HL-60/S4 treated with phorbol 12-myristate 13-acetate at 8.2 ng/mL for 4 days and 3 days (cell line): ENCODE results near the gene OR4S1.
"Not testable (repeated sequence)": the region's sequence is repeated elsewhere in the genome, so short reads cannot be mapped to it uniquely, and the experiment has no call there.

Source experiments
- in situ Hi-C: fragments of 300-500 bp; cut with MboI; formaldehyde crosslinking; loops from 2 replicates; pipeline ENCODE4 v1.15.0; 2022; ENCODE audit warnings: low sequenced_read_pairs

The OR4S1 gene

DNA sequence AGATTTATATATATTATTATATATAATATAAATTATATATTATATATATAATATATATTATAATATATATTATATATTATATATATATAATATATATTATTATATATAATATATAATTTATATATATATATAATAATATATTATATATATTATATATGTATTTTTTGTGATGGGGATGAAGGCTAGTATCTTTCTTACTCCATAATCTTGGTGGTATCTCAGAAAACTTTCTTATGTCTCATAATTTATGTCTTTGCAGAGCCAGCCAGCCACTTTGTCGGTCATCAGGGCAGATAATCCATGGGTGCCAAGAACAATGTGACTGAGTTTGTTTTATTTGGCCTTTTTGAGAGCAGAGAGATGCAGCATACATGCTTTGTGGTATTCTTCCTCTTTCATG, at the start of gene OR4S1:
Gene OR4S1 (plus strand): TSS at position 301 of the 400 bp plus-strand sequence. CDS start 0 bp downstream, at position 301.
- in situ Hi-C loops = no loop called here

DNA sequence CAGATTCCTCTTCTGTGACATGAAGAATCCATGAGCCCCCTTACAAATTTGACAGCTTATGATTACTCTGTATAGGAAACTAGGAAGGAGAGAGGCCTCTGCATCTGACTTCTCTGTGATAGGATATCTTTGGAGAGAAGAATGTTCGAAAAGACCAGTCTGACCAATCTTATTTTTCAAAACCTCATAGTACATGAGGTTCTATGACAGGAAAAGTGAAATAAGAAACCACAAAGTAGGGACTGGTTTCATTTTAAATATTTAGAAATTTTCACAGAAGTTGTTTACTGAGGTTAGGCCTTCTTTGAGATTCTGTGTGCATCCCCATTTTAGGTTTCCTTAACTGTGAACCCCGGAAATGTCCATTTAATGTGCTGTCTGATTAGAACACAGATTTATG, 44.4 kb upstream of the OR4S1 start:
- in situ Hi-C loops = no loop called here

DNA sequence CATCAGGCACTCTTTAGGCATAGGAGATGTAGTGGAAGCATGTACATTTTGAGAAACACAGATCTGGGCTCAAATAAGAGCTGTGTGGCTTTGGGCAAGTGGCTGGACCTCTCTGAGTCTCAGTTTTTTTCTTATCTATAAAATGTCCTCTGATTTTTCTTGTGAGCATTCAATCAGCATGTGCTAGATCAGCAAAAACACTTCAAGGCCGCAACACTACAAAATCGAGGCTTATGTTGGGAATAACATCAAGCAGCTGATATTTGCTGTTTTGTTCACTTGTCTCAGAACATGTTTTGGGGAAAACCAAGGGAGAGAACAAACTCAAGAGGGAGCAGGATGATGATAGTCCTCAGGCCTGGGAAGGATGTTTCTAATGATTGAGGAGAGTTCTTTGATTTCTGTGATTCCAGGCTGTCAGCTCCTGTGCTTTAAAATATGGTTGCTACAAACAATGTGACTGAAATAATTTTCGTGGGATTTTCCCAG, 42.6 kb upstream of the OR4S1 start, which contains the start of gene OR4X1:
Gene OR4X1 (plus strand): TSS at position 439 of the 489 bp plus-strand sequence. CDS start 0 bp downstream, at position 439.
- in situ Hi-C loops = no loop called here

DNA sequence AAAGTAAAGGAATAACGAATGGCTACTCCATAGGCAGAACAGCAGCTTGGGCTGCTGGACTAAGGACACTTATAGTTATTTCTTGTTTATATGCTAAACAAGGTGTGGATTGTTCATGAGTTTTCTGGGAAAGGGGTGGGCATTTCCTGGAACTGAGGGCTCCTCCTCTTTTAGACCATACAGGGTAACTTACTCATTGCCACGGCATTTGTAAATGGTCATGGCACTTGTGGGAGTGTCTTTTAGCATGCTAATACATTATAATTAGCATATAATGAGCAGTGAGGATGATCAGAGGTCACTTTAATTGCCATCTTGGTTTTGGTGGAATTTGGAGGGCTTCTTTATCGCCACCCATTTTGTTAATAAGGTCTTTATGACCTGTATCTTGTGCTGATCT, 35.4 kb upstream of the OR4S1 start:
- in situ Hi-C loops = no loop called here

- in situ Hi-C loops = no loop called here
These were observed 33.4 kb upstream of the OR4S1 start for GRCh38 chr11:48272606-48273005.

GRCh38 chr11:48307760-48308386, 1.9 kb downstream of the OR4S1 start:
- in situ Hi-C loops = no loop called here

DNA sequence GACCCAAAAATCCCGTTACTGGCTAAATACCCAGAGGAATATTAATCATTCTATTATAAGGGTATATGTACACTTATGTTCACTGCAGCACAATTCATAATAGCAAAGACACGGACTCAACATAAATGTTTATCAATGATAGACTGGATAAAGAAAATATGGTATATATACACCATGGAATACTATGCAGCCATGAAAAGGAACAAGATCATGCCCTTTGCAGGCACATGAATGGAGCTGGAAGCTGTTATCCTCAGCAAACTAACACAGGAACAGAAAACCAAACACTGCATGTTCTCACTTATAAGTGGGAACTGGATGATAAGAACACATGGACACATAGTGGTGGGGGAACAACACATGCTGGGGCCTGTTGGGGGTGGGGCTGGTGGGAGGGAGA, 7.6 kb downstream of the OR4S1 start:
- in situ Hi-C loops = not testable (repeated sequence)

- in situ Hi-C loops = not testable (repeated sequence)
These were observed 13.8 kb downstream of the OR4S1 start for GRCh38 chr11:48319813-48320212.

DNA sequence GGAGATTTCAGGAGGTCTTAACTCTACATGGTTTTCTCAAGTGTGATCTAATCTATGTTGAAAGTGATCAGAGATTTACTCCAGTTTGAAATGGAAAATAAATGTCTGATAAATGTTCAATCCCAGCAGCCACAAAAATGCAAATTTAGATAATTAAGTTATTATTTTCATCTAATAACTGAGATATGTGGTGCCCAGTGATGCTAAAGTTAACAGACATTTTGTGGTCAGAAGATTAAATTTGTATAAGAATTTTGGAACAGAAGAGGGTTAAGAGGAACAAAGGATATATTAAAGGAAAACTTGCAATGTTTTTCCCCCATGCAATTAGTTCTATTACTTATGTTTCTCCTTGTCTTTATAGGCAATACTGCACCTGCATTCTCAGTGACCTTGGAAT, 18.6 kb downstream of the OR4S1 start, which contains the start of gene OR4C3:
Gene OR4C3 (plus strand): TSS at position 301 of the 400 bp plus-strand sequence. CDS start 102 bp downstream, outside the sequence.
- in situ Hi-C loops = not testable (repeated sequence)

DNA sequence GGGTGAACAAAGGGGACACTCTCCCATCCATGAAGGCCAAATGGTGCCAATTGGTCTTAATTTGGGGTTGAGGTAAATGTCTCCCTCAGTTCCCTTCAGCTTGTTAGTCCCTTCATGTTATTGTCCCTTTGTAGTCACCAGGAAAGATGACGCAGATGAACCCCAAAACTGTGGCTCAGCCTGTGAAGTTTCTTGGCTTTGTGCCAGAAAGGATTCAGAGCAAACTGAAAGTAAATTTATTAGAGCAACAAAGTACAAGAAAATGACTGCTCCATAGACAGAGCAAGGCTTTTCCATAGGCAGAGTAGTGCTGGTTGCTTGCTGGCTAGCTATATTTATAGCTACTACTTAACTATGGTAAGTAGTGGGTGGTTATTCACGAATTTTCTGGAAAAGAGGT, 35.4 kb downstream of the OR4S1 start:
- in situ Hi-C loops = no loop called here

- in situ Hi-C loops = not testable (repeated sequence)
These were observed 36.5 kb downstream of the OR4S1 start for GRCh38 chr11:48342505-48342904.

- in situ Hi-C loops = not testable (repeated sequence)
These were observed 40.3 kb downstream of the OR4S1 start for GRCh38 chr11:48346286-48346685.

DNA sequence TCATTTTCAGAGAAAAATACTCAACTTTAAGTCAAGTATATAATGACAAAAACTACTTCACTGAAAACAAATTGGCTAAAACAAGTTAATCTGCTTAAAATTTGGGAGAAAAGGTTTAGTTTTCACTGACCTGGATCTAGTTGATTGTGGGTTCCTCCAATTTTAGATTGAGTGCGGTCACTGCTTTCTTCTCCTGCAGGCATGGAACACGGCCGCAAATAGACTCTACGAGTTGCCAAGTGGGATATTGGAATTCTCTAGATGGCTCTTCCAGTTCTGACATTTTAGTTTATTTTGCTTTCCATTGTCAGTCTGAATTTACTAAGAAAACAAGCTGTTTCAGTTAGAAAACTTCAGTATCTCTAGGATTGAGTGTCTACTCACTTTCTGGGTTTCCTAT, 48.0 kb downstream of the OR4S1 start:
- in situ Hi-C loops = no loop called here

DNA sequence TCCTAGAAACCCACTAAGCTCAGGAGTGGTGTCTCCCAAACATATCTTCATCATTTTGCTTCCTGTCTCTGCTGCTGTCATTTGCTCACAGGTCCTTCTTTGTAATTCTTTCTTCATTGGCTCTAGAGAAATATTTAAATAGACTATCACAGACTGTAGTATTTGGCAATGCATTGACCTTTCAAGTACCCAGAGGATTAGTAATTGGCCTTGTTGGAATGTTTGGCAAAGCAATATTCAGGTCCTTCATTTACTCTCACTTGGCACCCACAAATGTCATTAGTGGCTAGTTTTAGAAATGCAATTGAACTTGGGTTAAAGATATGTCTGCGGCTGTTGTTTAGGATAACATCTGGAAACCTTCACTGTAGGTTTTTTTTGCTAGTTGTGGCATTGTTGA, 48.7 kb downstream of the OR4S1 start:
- in situ Hi-C loops = no loop called here
